ENCODE results near the gene FLT3LG.
A peak's percentile ranks its signal among the peaks of the same experiment; 100 is the strongest.

Gene FLT3LG

GRCh38 chr19:49438261-49438660 lies 35.8 kb upstream of the FLT3LG start:
- Histone ChIP-seq H3K4me3 (ENCODE audit: low read length) (no peak overlapping the region), H3K4me2 (ENCODE audit: low read length) (no peak overlapping the region), H3K27ac (ENCODE audit: low read length) (no peak overlapping the region), H4K20me1 (ENCODE audit: insufficient read depth, low read length) (no peaks in the 10 kb centered on the region), H3K27me3 (ENCODE audit: low read depth, low read length) (peaks cover 48% of the 10 kb centered on the region), H3K9ac (ENCODE audit: low read length) (no peak overlapping the region), H3K36me3 (replicated peaks; ENCODE audit: low read depth, low read length) (no peaks in the 10 kb centered on the region), H3K79me2 (ENCODE audit: low read length) (no peaks in the 10 kb centered on the region), H3K4me1 (ENCODE audit: low read length) (peaks cover 4% of the 10 kb centered on the region; the same call in 1 of the 2 replicates), H2AFZ (ENCODE audit: low read depth, low read length) (no peak overlapping the region), H3K9me3 (ENCODE audit: insufficient read depth, low read length) (no peaks in the 10 kb centered on the region)
- TF ChIP-seq EZH2phosphoT487 (IDR thresholded peaks at IDR 0.05; ENCODE audit: low read depth) (no peak), CTCF (IDR thresholded peaks at IDR 0.05; ENCODE audit: low read depth, low read length) (no peak)

DNA sequence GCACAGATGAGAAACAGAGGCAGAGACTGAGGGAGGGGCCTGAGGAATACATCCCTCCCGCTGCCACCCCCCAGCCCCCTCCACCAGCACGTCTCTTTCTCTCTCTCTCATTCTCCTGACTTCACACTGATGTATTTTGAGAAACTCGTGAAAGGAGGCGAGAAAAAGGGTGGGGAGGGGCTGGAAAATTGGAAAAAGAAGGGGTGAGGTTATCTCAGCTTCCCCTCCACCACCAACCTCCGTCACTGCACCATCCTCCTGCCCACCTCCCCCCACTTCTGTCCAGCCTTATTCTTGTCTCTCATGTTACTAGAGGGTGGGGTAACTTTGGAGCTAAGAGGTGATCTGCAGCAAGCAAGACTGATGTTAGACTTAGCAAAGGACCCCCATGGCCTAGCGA lies 34.2 kb upstream of the FLT3LG start:
- peaks cover 48% of the 10 kb centered on the region for H3K27me3 ChIP-seq (ENCODE audit: low read depth, low read length)
- H3K27ac ChIP-seq (ENCODE audit: low read length) = no peak overlapping the region
- H2AFZ ChIP-seq (ENCODE audit: low read depth, low read length) = no peak overlapping the region
- H3K36me3 ChIP-seq (replicated peaks; ENCODE audit: low read depth, low read length) = no peaks in the 10 kb centered on the region
- H3K4me2 ChIP-seq (ENCODE audit: low read length) = no peak overlapping the region
- TF ChIP-seq EZH2phosphoT487 (IDR thresholded peaks at IDR 0.05; ENCODE audit: low read depth) (no peak), CTCF (IDR thresholded peaks at IDR 0.05; ENCODE audit: low read depth, low read length) (no peak)
- no peaks in the 10 kb centered on the region for H3K79me2 ChIP-seq (ENCODE audit: low read length)
- no peak overlapping the region for H3K9ac ChIP-seq (ENCODE audit: low read length)
- H3K4me3 ChIP-seq (ENCODE audit: low read length) = no peak overlapping the region
- H3K4me1 ChIP-seq (ENCODE audit: low read length) = peaks cover 4% of the 10 kb centered on the region; the same call in 1 of the 2 replicates
- H3K9me3 ChIP-seq (ENCODE audit: insufficient read depth, low read length) = no peaks in the 10 kb centered on the region
- H4K20me1 ChIP-seq (ENCODE audit: insufficient read depth, low read length) = no peaks in the 10 kb centered on the region

DNA sequence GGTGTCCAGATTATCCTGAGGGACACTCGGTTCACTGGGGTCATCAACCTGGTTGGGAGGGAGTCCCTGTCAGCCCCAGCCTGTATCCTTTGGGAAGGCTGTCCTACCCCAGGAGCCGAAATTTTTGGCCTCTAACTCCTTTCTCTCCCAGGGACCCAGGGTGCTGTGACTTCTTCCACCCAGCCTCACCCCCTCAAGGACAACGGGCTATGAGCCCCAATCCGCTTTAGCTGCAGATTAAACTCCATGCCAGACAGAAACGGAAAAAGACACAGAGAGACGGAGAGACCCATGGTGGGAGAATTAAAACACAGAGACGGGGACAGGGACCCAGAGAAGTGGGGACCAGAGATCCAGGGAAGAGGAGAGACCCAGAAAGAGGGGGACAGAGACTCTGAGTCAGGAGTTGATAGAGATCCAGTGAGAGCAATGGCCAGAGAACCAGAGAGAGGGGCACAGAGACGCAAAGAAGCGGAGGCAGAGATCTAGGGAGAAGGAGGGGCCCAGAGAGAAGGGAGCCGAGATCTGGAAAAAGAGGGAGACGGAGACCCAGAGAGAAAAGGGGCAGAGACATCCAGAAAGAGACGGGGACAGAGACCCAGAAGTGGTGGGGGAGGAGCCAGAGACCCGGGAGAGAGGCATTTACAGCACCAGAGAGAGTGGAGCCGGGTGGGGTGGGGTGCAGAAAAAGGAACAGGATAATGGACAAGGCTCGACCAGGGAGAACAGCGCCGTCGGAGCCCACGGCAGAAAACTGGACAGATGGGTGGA lies 33.4 kb upstream of the FLT3LG start:
- H3K9ac ChIP-seq (ENCODE audit: low read length) = no peak overlapping the region
- H3K4me1 ChIP-seq (ENCODE audit: low read length) = peaks cover 4% of the 10 kb centered on the region; the same call in 1 of the 2 replicates
- H3K27me3 ChIP-seq (ENCODE audit: low read depth, low read length) = peaks cover 48% of the 10 kb centered on the region
- H3K4me2 ChIP-seq (ENCODE audit: low read length) = no peak overlapping the region
- no peak overlapping the region for H3K4me3 ChIP-seq (ENCODE audit: low read length)
- H3K36me3 ChIP-seq (replicated peaks; ENCODE audit: low read depth, low read length) = no peaks in the 10 kb centered on the region
- no peak overlapping the region for H3K27ac ChIP-seq (ENCODE audit: low read length)
- TF ChIP-seq EZH2phosphoT487 (IDR thresholded peaks at IDR 0.05; ENCODE audit: low read depth) (no peak), CTCF (IDR thresholded peaks at IDR 0.05; ENCODE audit: low read depth, low read length) (no peak)
- H2AFZ ChIP-seq (ENCODE audit: low read depth, low read length) = no peak overlapping the region
- H3K9me3 ChIP-seq (ENCODE audit: insufficient read depth, low read length) = no peaks in the 10 kb centered on the region
- no peaks in the 10 kb centered on the region for H4K20me1 ChIP-seq (ENCODE audit: insufficient read depth, low read length)
- no peaks in the 10 kb centered on the region for H3K79me2 ChIP-seq (ENCODE audit: low read length)

DNA sequence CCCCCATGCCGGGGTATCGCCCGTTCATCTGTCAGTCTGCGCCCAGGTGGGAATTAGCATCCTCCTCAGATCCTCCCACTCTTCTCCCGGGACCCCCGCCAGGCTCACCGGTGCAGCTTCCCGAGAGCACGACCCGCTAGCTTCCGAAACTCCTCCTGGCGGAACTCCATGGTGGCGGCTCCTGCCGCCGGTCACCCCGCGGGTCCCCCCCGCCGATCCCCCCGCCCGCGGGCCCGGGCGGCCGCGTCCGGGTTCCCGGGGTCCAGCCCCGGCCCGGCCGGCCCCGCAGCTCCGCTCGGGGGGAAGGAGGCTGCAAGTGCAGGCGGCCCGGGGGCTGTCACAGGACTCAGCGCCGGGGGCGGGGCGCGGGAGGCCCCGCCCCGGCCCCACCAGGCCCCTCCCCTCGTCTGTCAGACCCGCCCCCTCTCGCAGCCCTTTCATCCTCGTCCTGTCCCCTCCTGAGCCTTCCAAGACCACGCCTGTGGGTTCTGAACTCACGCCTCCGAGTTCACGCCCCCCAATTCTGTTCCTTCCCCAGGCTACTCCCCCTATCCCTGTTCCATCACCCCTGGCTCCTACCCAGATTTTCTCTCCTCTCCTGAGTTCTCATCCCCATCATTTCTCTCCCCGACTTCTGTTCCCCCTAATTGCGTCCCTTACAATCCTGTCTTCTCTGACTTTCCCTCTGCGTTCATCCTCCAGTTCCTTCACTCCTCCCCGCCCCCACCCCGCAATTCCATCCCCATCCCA lies 32.6 kb upstream of the FLT3LG start, which contains the start of gene SLC17A7:
SLC17A7 (minus strand) TSS at position 318 of the 750 bp plus-strand sequence; CDS start at position 170, 148 bp downstream.
- H3K36me3 ChIP-seq (replicated peaks; ENCODE audit: low read depth, low read length) = peaks cover 2% of the 10 kb centered on the region
- H2AFZ ChIP-seq (ENCODE audit: low read depth, low read length) = no peak within 1 kb of the TSS
- no peak within 1 kb of the TSS for H3K27ac ChIP-seq (ENCODE audit: low read length)
- peak within 1 kb of the TSS; percentile 82 for H3K4me3 ChIP-seq (ENCODE audit: low read length)
- H3K4me2 ChIP-seq (ENCODE audit: low read length) = peak within 1 kb of the TSS; percentile 74
- no peaks in the 10 kb centered on the region for H3K79me2 ChIP-seq (ENCODE audit: low read length)
- no peak for TF ChIP-seq EZH2phosphoT487 (IDR thresholded peaks at IDR 0.05; ENCODE audit: low read depth)
- TF ChIP-seq CTCF (IDR thresholded peaks at IDR 0.05; ENCODE audit: low read depth, low read length) = no peak
- peak within 1 kb of the TSS; percentile 66; the same call in 1 of the 2 replicates for H3K9ac ChIP-seq (ENCODE audit: low read length)
- H4K20me1 ChIP-seq (ENCODE audit: insufficient read depth, low read length) = no peaks in the 10 kb centered on the region
- H3K9me3 ChIP-seq (ENCODE audit: insufficient read depth, low read length) = no peaks in the 10 kb centered on the region
- peaks cover 4% of the 10 kb centered on the region; the same call in 1 of the 2 replicates for H3K4me1 ChIP-seq (ENCODE audit: low read length)
- H3K27me3 ChIP-seq (ENCODE audit: low read depth, low read length) = peaks cover 48% of the 10 kb centered on the region

All from OCI-LY3 (cell line).